AG20443 (cell line): Measurements from ENCODE around the gene LAMA5.
A peak's percentile ranks its signal among the peaks of the same experiment; 100 is the strongest.

ENCODE experiments used
- DNase-seq: peaks from one replicate; pipeline ENCODE4 v3.0.0; 2012; ENCODE audit warnings: low spot score, mixed read lengths

Gene LAMA5

GRCh38 chr20:62329389-62330377 lies 37.4 kb downstream of the LAMA5 start:
- no peak for DNase-seq

- DNase-seq = no peak
Observed at GRCh38 chr20:62328684-62329388, 38.3 kb downstream of the LAMA5 start.

- no peak for DNase-seq
Observed at GRCh38 chr20:62327726-62328495, 39.2 kb downstream of the LAMA5 start.

DNA sequence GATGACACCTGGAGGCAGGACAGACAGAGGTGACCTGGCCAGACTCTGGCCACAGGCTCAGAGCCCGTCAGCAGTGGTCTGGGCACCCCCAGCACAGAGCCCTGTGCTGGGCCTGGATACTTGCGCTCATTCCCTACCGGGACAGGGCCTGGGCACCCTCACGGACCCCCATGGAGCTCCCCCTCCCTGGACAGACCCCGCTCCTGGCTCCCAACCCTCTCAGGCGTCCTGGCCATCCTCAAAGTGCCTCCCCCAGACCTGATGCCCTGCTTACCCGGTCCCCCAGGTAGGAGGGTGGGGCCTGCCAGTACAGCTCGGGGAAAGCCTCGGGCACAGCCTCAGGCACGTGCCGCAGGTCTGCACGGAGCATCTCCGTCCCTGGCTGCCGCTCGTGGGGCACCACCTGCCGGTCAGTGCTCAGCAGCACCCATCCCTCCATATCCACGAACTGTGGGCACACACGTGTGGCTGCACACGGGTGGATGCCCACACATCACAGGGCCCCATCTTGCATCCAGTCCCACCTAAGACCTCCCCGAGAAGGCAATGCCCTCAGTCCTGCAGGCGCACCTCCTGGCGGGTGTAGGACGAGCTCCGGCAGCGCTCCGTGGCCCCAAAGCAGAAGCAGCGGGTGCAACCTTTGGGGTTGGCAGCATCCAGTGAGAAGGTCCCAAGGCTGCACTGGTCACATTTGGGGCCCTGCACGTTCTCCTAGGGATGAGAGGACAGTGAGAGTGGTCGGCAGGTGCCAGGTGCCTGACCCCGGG lies 40.0 kb downstream of the LAMA5 start:
- DNase-seq = no peak

- DNase-seq = no peak
Observed at GRCh38 chr20:62326559-62326958, 40.6 kb downstream of the LAMA5 start.

DNA sequence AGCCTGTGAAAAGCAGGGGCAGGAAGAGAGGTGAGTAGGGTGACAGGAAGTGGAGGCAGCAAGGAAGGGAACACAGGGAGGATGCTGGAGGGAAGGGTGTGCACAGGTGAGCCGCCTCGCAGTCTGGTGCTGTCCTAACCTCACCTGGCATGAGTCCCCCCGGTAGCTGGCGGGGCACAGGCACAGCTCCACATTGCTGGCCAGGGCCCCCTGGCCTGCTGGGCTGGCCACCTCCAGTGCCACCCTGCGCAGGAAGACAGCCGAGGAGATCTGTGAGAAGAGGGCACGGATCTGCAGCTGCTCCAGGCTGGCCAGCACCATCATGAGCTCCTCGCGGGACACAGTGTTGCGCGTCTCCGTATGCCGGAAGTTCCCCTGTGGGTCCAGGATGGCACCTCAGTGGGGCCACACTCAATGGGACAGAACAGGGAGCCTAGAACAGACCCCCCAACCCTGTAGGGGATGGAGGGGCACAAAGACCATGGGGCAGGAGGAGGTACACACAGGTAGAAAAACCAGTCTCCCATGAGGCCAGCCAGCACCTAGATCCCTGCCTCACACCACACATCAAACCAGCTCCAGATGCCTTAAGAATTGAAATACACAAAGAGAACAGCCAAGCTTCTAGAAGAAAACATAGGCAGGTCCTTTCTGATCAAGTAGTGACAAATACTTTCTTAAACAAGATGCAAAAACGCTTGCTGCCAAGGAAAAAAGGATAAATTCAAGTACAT lies 41.8 kb downstream of the LAMA5 start:
- no peak for DNase-seq

GRCh38 chr20:62323980-62324906 lies 42.9 kb downstream of the LAMA5 start:
- DNase-seq = no peak

DNA sequence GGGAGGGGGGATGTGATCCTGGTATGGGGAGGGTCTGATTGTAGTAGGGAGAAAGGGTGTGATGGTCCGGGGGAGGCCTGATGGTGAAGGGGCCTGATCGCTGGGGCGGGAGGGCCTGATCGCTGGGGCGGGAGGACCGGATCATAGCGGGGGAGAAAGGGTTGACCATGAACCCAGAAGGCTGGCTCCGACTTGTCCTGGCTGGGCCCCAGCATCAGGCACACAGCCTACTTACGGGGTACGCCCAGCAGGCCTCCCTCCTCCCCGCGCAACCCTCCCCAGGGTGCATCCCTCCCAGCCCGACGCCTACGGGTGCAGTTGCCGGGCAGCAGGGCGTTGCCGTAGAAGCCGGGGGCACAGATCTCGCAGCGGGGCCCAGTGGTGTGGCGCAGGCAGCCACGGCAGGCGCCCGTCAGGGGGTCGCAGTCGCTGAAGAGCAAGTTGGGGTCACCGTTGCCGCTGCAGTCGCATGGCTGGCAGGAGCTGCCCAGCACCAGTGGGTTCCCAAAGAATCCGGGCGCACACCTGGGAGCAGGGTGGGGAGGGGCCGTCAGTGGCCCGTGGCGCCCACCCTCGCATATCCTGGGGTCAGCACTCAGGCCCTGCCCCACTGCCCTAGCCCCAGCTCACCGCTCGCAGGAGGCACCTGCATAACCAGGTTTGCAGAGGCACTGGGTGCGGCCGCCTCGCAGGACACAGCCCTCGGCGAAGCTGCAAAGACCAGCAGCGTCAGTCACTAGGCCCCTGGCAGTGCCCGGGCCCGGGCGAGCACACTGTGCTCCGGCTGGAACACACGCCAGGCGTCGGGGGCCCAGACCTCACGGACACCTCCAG lies 43.7 kb downstream of the LAMA5 start:
- no peak for DNase-seq

GRCh38 chr20:62322492-62323041 lies 44.5 kb downstream of the LAMA5 start:
- DNase-seq = no peak

GRCh38 chr20:62321975-62322374 lies 45.1 kb downstream of the LAMA5 start:
- DNase-seq = no peak

GRCh38 chr20:62321521-62321948 lies 45.6 kb downstream of the LAMA5 start:
- DNase-seq = no peak

- no peak for DNase-seq
Observed at GRCh38 chr20:62320581-62321354, 46.3 kb downstream of the LAMA5 start.

DNA sequence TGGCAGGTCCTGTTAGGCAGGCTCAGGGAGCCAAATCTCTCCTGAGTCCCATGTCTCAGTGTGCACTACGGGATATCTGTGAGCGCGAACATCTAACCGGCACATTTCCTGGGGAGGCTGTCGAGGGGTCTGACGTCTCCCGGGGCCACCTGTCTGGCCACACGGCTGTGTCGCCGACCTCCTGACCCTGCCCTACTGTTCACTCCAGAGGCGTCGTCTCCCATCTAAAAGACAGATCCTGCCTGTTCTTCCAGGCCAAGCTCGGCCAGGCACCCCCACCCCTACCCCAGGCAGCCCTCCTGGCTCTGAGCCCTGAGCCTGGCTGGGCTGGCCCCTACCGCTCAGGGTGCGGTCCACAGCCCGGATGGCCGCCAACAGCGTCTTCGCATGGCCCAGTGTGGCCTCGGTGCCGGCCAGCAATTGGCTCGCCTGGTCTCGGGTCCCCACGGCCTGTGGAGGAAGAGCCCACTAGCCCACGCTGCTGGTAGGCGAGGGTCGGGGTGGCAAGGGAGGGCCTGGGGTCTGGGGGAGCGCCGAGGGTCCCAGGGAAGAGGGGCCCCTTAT lies 47.7 kb downstream of the LAMA5 start:
- DNase-seq = peak; percentile 48

DNA sequence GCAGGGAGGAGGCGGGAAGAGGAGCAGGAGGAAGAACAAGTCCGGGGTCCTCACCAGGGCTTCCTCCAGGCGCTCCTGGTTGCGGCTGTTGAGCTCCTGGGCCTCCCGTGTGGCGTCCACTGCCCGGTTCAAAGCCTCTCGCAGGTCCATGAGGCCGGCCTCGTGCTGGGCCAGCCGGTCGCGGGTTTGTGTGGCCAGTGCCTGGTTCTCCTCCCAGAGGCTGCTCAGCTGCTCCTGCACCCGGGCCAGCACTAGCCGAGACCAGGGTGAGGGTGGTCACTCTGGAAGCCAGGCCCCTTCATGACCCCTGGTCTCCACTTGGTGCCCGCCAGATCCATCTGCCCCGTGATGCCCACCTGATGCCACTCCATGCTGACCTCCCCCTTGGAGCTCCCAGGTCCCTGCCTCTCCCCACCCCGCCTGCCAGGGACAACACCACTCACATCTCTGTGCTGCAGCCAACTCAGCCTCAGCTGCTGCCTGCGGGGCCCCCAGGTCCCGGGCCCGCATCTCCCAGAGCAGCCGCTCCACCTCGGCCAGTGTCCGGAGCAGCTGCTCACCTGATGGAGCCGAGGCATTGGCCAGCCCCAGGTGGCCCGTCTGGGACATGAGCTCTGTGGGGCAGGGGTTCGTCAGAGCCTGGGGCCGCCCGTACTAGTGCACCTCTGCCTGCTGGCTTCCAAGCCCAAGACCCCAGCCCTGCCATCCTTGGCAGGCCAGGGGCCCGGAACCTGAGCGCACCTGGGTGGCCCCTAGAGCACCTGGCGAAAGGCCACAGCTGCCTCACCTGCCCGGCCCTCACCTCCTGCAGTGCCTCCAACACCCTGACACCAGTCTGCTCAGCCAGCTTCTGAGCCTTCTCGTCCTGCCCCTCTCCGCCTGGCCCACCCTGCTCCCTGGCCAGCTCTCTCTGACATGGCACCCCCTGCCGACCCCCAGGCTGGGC lies 48.4 kb downstream of the LAMA5 start:
- peak; percentile 37 for DNase-seq

- no peak for DNase-seq
Observed at GRCh38 chr20:62317167-62317655, 49.9 kb downstream of the LAMA5 start.
